Measurements from ENCODE around the gene PANK4.

PANK4 gene

GRCh38 chr1:2470290-2471158 lies 55.9 kb downstream of the PANK4 start:
- no peaks in the 10 kb centered on the region for H3K9me3 ChIP-seq (ENCODE audit: control insufficient read depth in 1 of 2, low read length in 2 of 2)
- peaks cover 0 to 6% of the 10 kb centered on the region in 2 donors for H3K4me1 ChIP-seq (ENCODE audit: control insufficient read depth in 1 of 2, insufficient read depth in 2 of 2, low read length in 2 of 2)
- H3K27me3 ChIP-seq (ENCODE audit: low read depth, low read length) = peaks cover 9% of the 10 kb centered on the region
- no peak overlapping the region for H3K27ac ChIP-seq (ENCODE audit: low read length)
- H3K36me3 ChIP-seq (ENCODE audit: control insufficient read depth in 1 of 2, insufficient read depth in 2 of 2, low read length in 2 of 2) = no peaks in the 10 kb centered on the region
- H3K4me3 ChIP-seq (ENCODE audit: low read depth in 1 of 2, low read length in 2 of 2) = no peak overlapping the region

GRCh38 chr1:2469103-2469940 lies 57.1 kb downstream of the PANK4 start:
- H3K4me3 ChIP-seq (ENCODE audit: low read depth in 1 of 2, low read length in 2 of 2) = no peak overlapping the region
- H3K4me1 ChIP-seq (ENCODE audit: control insufficient read depth in 1 of 2, insufficient read depth in 2 of 2, low read length in 2 of 2) = peaks cover 0 to 6% of the 10 kb centered on the region in 2 donors
- peaks cover 9% of the 10 kb centered on the region for H3K27me3 ChIP-seq (ENCODE audit: low read depth, low read length)
- H3K36me3 ChIP-seq (ENCODE audit: control insufficient read depth in 1 of 2, insufficient read depth in 2 of 2, low read length in 2 of 2) = no peaks in the 10 kb centered on the region
- H3K9me3 ChIP-seq (ENCODE audit: control insufficient read depth in 1 of 2, low read length in 2 of 2) = no peaks in the 10 kb centered on the region
- no peak overlapping the region for H3K27ac ChIP-seq (ENCODE audit: low read length)

- no peaks in the 10 kb centered on the region for H3K9me3 ChIP-seq (ENCODE audit: control insufficient read depth in 1 of 2, low read length in 2 of 2)
- no peak overlapping the region for H3K4me3 ChIP-seq (ENCODE audit: low read depth in 1 of 2, low read length in 2 of 2)
- H3K36me3 ChIP-seq (ENCODE audit: control insufficient read depth in 1 of 2, insufficient read depth in 2 of 2, low read length in 2 of 2) = no peaks in the 10 kb centered on the region
- H3K27me3 ChIP-seq (ENCODE audit: low read depth, low read length) = peaks cover 12% of the 10 kb centered on the region
- H3K4me1 ChIP-seq (ENCODE audit: control insufficient read depth in 1 of 2, insufficient read depth in 2 of 2, low read length in 2 of 2) = peaks cover 0 to 8% of the 10 kb centered on the region in 2 donors
- no peak overlapping the region for H3K27ac ChIP-seq (ENCODE audit: low read length)
These were observed 57.9 kb downstream of the PANK4 start for GRCh38 chr1:2468540-2468939.

- no peak overlapping the region for H3K27ac ChIP-seq (ENCODE audit: low read length)
- peaks cover 17% of the 10 kb centered on the region for H3K27me3 ChIP-seq (ENCODE audit: low read depth, low read length)
- no peaks in the 10 kb centered on the region for H3K9me3 ChIP-seq (ENCODE audit: control insufficient read depth in 1 of 2, low read length in 2 of 2)
- H3K4me1 ChIP-seq (ENCODE audit: control insufficient read depth in 1 of 2, insufficient read depth in 2 of 2, low read length in 2 of 2) = peaks cover 0 to 12% of the 10 kb centered on the region in 2 donors
- no peaks in the 10 kb centered on the region for H3K36me3 ChIP-seq (ENCODE audit: control insufficient read depth in 1 of 2, insufficient read depth in 2 of 2, low read length in 2 of 2)
- H3K4me3 ChIP-seq (ENCODE audit: low read depth in 1 of 2, low read length in 2 of 2) = no peak overlapping the region
These were observed 58.3 kb downstream of the PANK4 start for GRCh38 chr1:2468041-2468472.

GRCh38 chr1:2466958-2467554 lies 59.3 kb downstream of the PANK4 start:
- H3K9me3 ChIP-seq (ENCODE audit: control insufficient read depth in 1 of 2, low read length in 2 of 2) = no peaks in the 10 kb centered on the region
- peaks cover 0 to 20% of the 10 kb centered on the region in 2 donors for H3K4me1 ChIP-seq (ENCODE audit: control insufficient read depth in 1 of 2, insufficient read depth in 2 of 2, low read length in 2 of 2)
- H3K27ac ChIP-seq (ENCODE audit: low read length) = no peak overlapping the region
- H3K27me3 ChIP-seq (ENCODE audit: low read depth, low read length) = peaks cover 18% of the 10 kb centered on the region
- H3K36me3 ChIP-seq (ENCODE audit: control insufficient read depth in 1 of 2, insufficient read depth in 2 of 2, low read length in 2 of 2) = no peaks in the 10 kb centered on the region
- no peak overlapping the region for H3K4me3 ChIP-seq (ENCODE audit: low read depth in 1 of 2, low read length in 2 of 2)

- no peak overlapping the region for H3K27ac ChIP-seq (ENCODE audit: low read length)
- no peak overlapping the region for H3K4me3 ChIP-seq (ENCODE audit: low read depth in 1 of 2, low read length in 2 of 2)
- H3K36me3 ChIP-seq (ENCODE audit: control insufficient read depth in 1 of 2, insufficient read depth in 2 of 2, low read length in 2 of 2) = no peaks in the 10 kb centered on the region
- peaks cover 0 to 20% of the 10 kb centered on the region in 2 donors for H3K4me1 ChIP-seq (ENCODE audit: control insufficient read depth in 1 of 2, insufficient read depth in 2 of 2, low read length in 2 of 2)
- H3K9me3 ChIP-seq (ENCODE audit: control insufficient read depth in 1 of 2, low read length in 2 of 2) = no peaks in the 10 kb centered on the region
- peaks cover 18% of the 10 kb centered on the region for H3K27me3 ChIP-seq (ENCODE audit: low read depth, low read length)
These were observed 60.1 kb downstream of the PANK4 start for GRCh38 chr1:2466270-2466665.

GRCh38 chr1:2465371-2466269 lies 60.8 kb downstream of the PANK4 start:
- H3K4me3 ChIP-seq (ENCODE audit: low read depth in 1 of 2, low read length in 2 of 2) = no peak overlapping the region
- H3K9me3 ChIP-seq (ENCODE audit: control insufficient read depth in 1 of 2, low read length in 2 of 2) = no peaks in the 10 kb centered on the region
- no peaks in the 10 kb centered on the region for H3K36me3 ChIP-seq (ENCODE audit: control insufficient read depth in 1 of 2, insufficient read depth in 2 of 2, low read length in 2 of 2)
- H3K27ac ChIP-seq (ENCODE audit: low read length) = no peak overlapping the region
- peaks cover 0 to 20% of the 10 kb centered on the region in 2 donors for H3K4me1 ChIP-seq (ENCODE audit: control insufficient read depth in 1 of 2, insufficient read depth in 2 of 2, low read length in 2 of 2)
- H3K27me3 ChIP-seq (ENCODE audit: low read depth, low read length) = peaks cover 18% of the 10 kb centered on the region

- Histone ChIP-seq H3K27me3 (ENCODE audit: low read depth, low read length) (peaks cover 18% of the 10 kb centered on the region), H3K4me3 (ENCODE audit: low read depth in 1 of 2, low read length in 2 of 2) (no peak overlapping the region), H3K36me3 (ENCODE audit: control insufficient read depth in 1 of 2, insufficient read depth in 2 of 2, low read length in 2 of 2) (no peaks in the 10 kb centered on the region), H3K9me3 (ENCODE audit: control insufficient read depth in 1 of 2, low read length in 2 of 2) (no peaks in the 10 kb centered on the region), H3K4me1 (ENCODE audit: control insufficient read depth in 1 of 2, insufficient read depth in 2 of 2, low read length in 2 of 2) (peaks cover 0 to 20% of the 10 kb centered on the region in 2 donors), H3K27ac (ENCODE audit: low read length) (no peak overlapping the region)
These were observed 63.0 kb downstream of the PANK4 start for GRCh38 chr1:2463396-2463795.

GRCh38 chr1:2462819-2463218 lies 63.6 kb downstream of the PANK4 start:
- Histone ChIP-seq H3K9me3 (ENCODE audit: control insufficient read depth in 1 of 2, low read length in 2 of 2) (no peaks in the 10 kb centered on the region), H3K4me1 (ENCODE audit: control insufficient read depth in 1 of 2, insufficient read depth in 2 of 2, low read length in 2 of 2) (peaks cover 0 to 20% of the 10 kb centered on the region in 2 donors), H3K4me3 (ENCODE audit: low read depth in 1 of 2, low read length in 2 of 2) (no peak overlapping the region), H3K27ac (ENCODE audit: low read length) (no peak overlapping the region), H3K36me3 (ENCODE audit: control insufficient read depth in 1 of 2, insufficient read depth in 2 of 2, low read length in 2 of 2) (no peaks in the 10 kb centered on the region), H3K27me3 (ENCODE audit: low read depth, low read length) (peaks cover 18% of the 10 kb centered on the region)

GRCh38 chr1:2460996-2461751 lies 65.2 kb downstream of the PANK4 start:
- Histone ChIP-seq H3K27ac (ENCODE audit: low read length) (no peak overlapping the region), H3K4me1 (ENCODE audit: control insufficient read depth in 1 of 2, insufficient read depth in 2 of 2, low read length in 2 of 2) (peaks cover 0 to 15% of the 10 kb centered on the region in 2 donors), H3K4me3 (ENCODE audit: low read depth in 1 of 2, low read length in 2 of 2) (no peak overlapping the region), H3K27me3 (ENCODE audit: low read depth, low read length) (peaks cover 14% of the 10 kb centered on the region), H3K36me3 (ENCODE audit: control insufficient read depth in 1 of 2, insufficient read depth in 2 of 2, low read length in 2 of 2) (no peaks in the 10 kb centered on the region), H3K9me3 (ENCODE audit: control insufficient read depth in 1 of 2, low read length in 2 of 2) (no peaks in the 10 kb centered on the region)

All from muscle layer of duodenum (tissue), 2 donors.